Muscle of leg (tissue), 11 donors: ENCODE data around the gene CYP2U1. TPM values are rescaled to one million over a fixed set of nuclear protein-coding genes. Genes with fewer than 3 reads are reported as not detected.
"Not testable (repeated sequence)": the region's sequence is repeated elsewhere in the genome, so short reads cannot be mapped to it uniquely, and the experiment has no call there.

Source experiments
- DNase-seq: peaks from one replicate; pipeline ENCODE4 v3.0.0; 2013
- H3K27ac ChIP-seq: one replicate; pipeline ENCODE4 v1.5.1; 2013; ENCODE audit warnings: mild to moderate bottlenecking, low read length, control low read depth
- H3K27me3 ChIP-seq: one replicate; pipeline ENCODE4 v1.6.1; 2013; ENCODE audit warnings: low read length; ENCODE audit not compliant: control insufficient read depth, insufficient read depth
- H3K36me3 ChIP-seq: one replicate; pipeline ENCODE4 v1.6.1; 2013; ENCODE audit warnings: low read length; ENCODE audit not compliant: control insufficient read depth, insufficient read depth
- H3K4me1 ChIP-seq: one replicate; pipeline ENCODE4 v1.6.1; 2013; ENCODE audit warnings: low read length; ENCODE audit not compliant: control insufficient read depth, insufficient read depth
- H3K4me3 ChIP-seq: one replicate; pipeline ENCODE4 v1.5.1; 2013; ENCODE audit warnings: low read length, control low read depth
- H3K9me3 ChIP-seq: replicated peaks from 2 replicates; pipeline ENCODE4 v1.6.1; 2013; ENCODE audit warnings: low read depth, low read length; ENCODE audit not compliant: control insufficient read depth
- WGBS: methylation state at CpG from one replicate; pipeline ENCODE4 v1.1.5; 2013; ENCODE audit warnings: missing lambda C conversion rate; ENCODE audit not compliant: insufficient coverage; 5-methylcytosine and 5-hydroxymethylcytosine counted together
- polyA plus RNA-seq, 8 donors: library from polyadenylated mRNA; unstranded; fragments of 120-200 nt; gene quantifications; one replicate each; pipeline versions ENCODE4 v1.2.1 to v1.2.3, GENCODE V29; 2013; ENCODE audit warnings: inconsistent platforms in 1 of 8, low replicate concordance in 1 of 8; ENCODE audit not compliant: insufficient read length in 8 of 8, insufficient read depth in 1 of 8
- total RNA-seq: library from RNA; stranded (reverse); fragments of 120-200 nt; gene quantifications from one replicate; pipeline ENCODE4 v1.2.4, GENCODE V29; 2013

Gene CYP2U1
- total and polyA plus RNA-seq, 9 donors, result 3.6 to 6.1 (median 4.1) TPM

- no peaks in the 10 kb centered on the region for H3K4me1 ChIP-seq
- DNase-seq, result no peak
- no peaks in the 10 kb centered on the region for H3K27me3 ChIP-seq
- no CpG with 5 or more reads among the region's 1 CpG for WGBS
- no peak overlapping the region for H3K4me3 ChIP-seq
- peaks cover 2% of the 10 kb centered on the region for H3K9me3 ChIP-seq
- H3K36me3 ChIP-seq, result no peaks in the 10 kb centered on the region
- no peak overlapping the region for H3K27ac ChIP-seq
These were observed 16.1 kb upstream of the CYP2U1 start for GRCh38 chr4:107915220-107915619.

GRCh38 chr4:107916623-107917022 lies 14.7 kb upstream of the CYP2U1 start:
- H3K27me3 ChIP-seq, result no peaks in the 10 kb centered on the region
- H3K36me3 ChIP-seq, result no peaks in the 10 kb centered on the region
- peaks cover 5% of the 10 kb centered on the region for H3K9me3 ChIP-seq
- no peak overlapping the region for H3K4me3 ChIP-seq
- no peaks in the 10 kb centered on the region for H3K4me1 ChIP-seq
- H3K27ac ChIP-seq, result no peak overlapping the region
- no peak for DNase-seq

- no peaks in the 10 kb centered on the region for H3K27me3 ChIP-seq
- WGBS, result no CpG with 5 or more reads among the region's 2 CpGs
- H3K36me3 ChIP-seq, result no peaks in the 10 kb centered on the region
- no peak overlapping the region for H3K4me3 ChIP-seq
- no peak for DNase-seq
- peaks cover 5% of the 10 kb centered on the region for H3K9me3 ChIP-seq
- H3K27ac ChIP-seq, result no peak overlapping the region
- H3K4me1 ChIP-seq, result no peaks in the 10 kb centered on the region
These were observed 13.8 kb upstream of the CYP2U1 start for GRCh38 chr4:107917500-107917899.

DNA sequence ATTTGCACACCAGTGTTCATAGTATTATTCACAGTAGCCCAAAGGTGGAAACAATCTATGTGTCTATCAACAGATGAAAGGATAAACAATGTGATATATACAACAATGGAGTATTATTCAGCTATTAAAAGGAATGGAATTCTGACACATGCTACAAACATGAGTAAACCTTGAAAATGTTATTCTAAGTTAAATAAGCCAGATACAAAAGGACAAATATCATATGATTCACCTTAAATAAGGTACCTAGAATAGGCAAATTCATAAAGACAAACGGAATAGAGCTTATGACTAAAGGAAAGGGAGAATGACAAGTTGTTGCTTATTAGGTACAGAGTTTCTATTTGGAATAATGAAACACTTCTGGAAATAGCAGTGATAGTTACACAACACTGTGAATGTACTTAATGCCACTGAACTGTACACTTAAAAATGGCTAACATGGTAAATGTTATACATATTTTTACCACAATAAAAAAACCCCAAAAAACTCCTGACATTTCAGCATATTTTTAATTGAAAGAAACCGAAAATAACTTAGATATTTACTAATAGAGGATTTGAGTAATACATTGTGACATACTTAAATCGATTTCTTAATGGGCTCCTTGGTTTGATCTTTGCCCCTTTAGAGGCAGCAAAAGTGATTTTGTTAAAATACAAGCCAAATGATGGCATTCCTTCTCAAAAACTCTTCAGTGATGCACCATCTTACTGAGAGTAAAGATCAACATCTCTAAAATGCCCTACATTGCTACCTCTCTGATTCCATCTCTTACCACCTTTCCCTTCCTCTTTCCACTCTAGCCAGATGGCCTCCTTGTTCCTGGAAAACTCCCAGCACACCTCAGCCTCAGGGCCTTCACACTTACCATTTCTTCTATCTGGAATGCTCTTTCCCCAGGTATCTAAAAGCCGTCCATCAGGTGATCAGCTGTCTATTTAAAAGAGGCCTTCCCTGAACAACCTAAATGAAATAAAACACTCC lies 8.6 kb upstream of the CYP2U1 start:
- H3K27me3 ChIP-seq, result no peaks in the 10 kb centered on the region
- WGBS, result 100% methylated on average over 1 of the region's 4 CpGs
- peaks cover 5% of the 10 kb centered on the region for H3K9me3 ChIP-seq
- H3K4me1 ChIP-seq, result no peaks in the 10 kb centered on the region
- no peak overlapping the region for H3K4me3 ChIP-seq
- no peaks in the 10 kb centered on the region for H3K36me3 ChIP-seq
- H3K27ac ChIP-seq, result no peak overlapping the region
- no peak for DNase-seq

GRCh38 chr4:107925713-107926112 lies 5.6 kb upstream of the CYP2U1 start:
- H3K4me1 ChIP-seq, H3K27me3 ChIP-seq, H3K27ac ChIP-seq, H3K36me3 ChIP-seq, DNase-seq, H3K4me3 ChIP-seq, H3K9me3 ChIP-seq: not testable (repeated sequence)

DNA sequence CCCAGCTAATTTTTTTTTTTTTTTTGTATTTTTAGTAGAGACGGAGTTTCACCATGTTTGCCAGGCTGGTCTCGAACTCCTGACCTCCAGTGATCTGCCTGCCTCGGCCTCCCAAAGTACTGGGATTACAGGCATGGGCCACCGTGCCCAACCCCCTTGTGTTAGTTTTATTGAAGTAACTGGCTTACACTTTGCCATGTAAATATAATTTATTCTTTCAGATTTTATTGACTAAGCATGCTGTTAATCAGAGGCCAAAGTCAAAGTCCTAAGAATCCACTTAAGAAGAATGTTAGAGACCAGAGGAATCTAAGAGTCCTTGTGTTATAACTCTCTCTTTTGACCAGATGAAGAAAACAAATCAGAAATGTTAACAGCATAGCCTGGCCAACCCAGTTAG lies 4.5 kb upstream of the CYP2U1 start:
- not testable (repeated sequence) for H3K36me3 ChIP-seq, H3K4me1 ChIP-seq, H3K27me3 ChIP-seq, DNase-seq, H3K4me3 ChIP-seq, H3K9me3 ChIP-seq, H3K27ac ChIP-seq
- WGBS, result no CpG with 5 or more reads among the region's 4 CpGs

- no peaks in the 10 kb centered on the region for H3K9me3 ChIP-seq
- no peaks in the 10 kb centered on the region for H3K36me3 ChIP-seq
- H3K27ac ChIP-seq, result no peak overlapping the region
- H3K27me3 ChIP-seq, result peaks cover 2% of the 10 kb centered on the region
- peak overlapping the region; percentile 76 for H3K4me3 ChIP-seq
- peaks cover 10% of the 10 kb centered on the region for H3K4me1 ChIP-seq
- WGBS, result 2% methylated on average over 43 of the region's 45 CpGs
- no peak for DNase-seq
These were observed 499 bp downstream of the CYP2U1 start for GRCh38 chr4:107931775-107932321.

GRCh38 chr4:107935246-107935645 lies 3.9 kb downstream of the CYP2U1 start:
- Histone ChIP-seq H3K4me1 (peaks cover 10% of the 10 kb centered on the region), H3K9me3 (no peaks in the 10 kb centered on the region), H3K36me3 (no peaks in the 10 kb centered on the region), H3K27me3 (peaks cover 2% of the 10 kb centered on the region), H3K27ac (no peak overlapping the region), H3K4me3 (no peak overlapping the region)
- no peak for DNase-seq

DNA sequence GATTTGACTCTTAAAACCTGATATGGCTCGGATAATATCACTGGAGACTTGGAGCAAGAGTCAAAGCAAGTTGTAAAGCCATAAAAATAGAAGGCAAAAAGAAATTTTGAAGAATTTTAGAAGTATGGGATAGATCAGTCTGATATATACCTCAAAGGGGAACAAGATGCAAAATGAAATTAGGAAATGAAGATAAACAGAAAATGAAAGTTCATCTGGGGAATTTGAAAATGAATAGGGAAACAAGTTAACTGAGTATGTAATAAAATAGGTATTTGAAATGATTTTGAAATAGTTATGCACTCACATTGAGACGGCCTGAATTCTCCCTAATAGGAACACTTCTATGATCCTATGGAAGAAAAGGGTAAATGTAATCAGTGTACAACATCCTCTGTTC lies 5.7 kb downstream of the CYP2U1 start:
- no peak overlapping the region for H3K27ac ChIP-seq
- H3K27me3 ChIP-seq, result peaks cover 2% of the 10 kb centered on the region
- H3K9me3 ChIP-seq, result no peaks in the 10 kb centered on the region
- no peaks in the 10 kb centered on the region for H3K36me3 ChIP-seq
- no peak overlapping the region for H3K4me3 ChIP-seq
- no peak for DNase-seq
- no CpG with 5 or more reads among the region's 2 CpGs for WGBS
- H3K4me1 ChIP-seq, result peaks cover 5% of the 10 kb centered on the region

GRCh38 chr4:107939307-107939706 lies 8.0 kb downstream of the CYP2U1 start:
- no peak for DNase-seq
- Histone ChIP-seq H3K4me1 (no peaks in the 10 kb centered on the region), H3K27me3 (no peaks in the 10 kb centered on the region), H3K4me3 (no peak overlapping the region), H3K36me3 (no peaks in the 10 kb centered on the region), H3K9me3 (peaks cover 4% of the 10 kb centered on the region), H3K27ac (no peak overlapping the region)
- WGBS, result no CpG with 5 or more reads among the region's 1 CpG
